ENCODE measurements around the gene CFAP91.

The CFAP91 gene

GRCh38 chr3:119717520-119717919, 14.7 kb downstream of the CFAP91 start:
- Histone ChIP-seq H3K4me3 (ENCODE audit: low read depth, low read length) (no peak overlapping the region), H3K27me3 (ENCODE audit: control insufficient read depth, insufficient read depth, low read length) (no peaks in the 10 kb centered on the region), H3K4me1 (no peaks in the 10 kb centered on the region), H3K9me3 (ENCODE audit: control insufficient read depth, low read length) (no peaks in the 10 kb centered on the region), H3K9ac (no peak overlapping the region), H3K79me2 (no peaks in the 10 kb centered on the region), H3K27ac (no peak overlapping the region), H3K4me2 (ENCODE audit: low read length) (no peak overlapping the region), H3K36me3 (ENCODE audit: control insufficient read depth, insufficient read depth, low read length) (no peaks in the 10 kb centered on the region), H2AFZ (no peak overlapping the region)
- TF ChIP-seq CTCF (IDR thresholded peaks at IDR 0.05) = no peak

- no peaks in the 10 kb centered on the region for H3K79me2 ChIP-seq
- H3K4me3 ChIP-seq (ENCODE audit: low read depth, low read length) = no peak overlapping the region
- no peaks in the 10 kb centered on the region for H3K36me3 ChIP-seq (ENCODE audit: control insufficient read depth, insufficient read depth, low read length)
- H3K4me2 ChIP-seq (ENCODE audit: low read length) = no peak overlapping the region
- TF ChIP-seq CTCF (IDR thresholded peaks at IDR 0.05) = no peak
- H3K9me3 ChIP-seq (ENCODE audit: control insufficient read depth, low read length) = no peaks in the 10 kb centered on the region
- no peak overlapping the region for H2AFZ ChIP-seq
- H3K27me3 ChIP-seq (ENCODE audit: control insufficient read depth, insufficient read depth, low read length) = no peaks in the 10 kb centered on the region
- H3K9ac ChIP-seq = no peak overlapping the region
- H3K4me1 ChIP-seq = no peaks in the 10 kb centered on the region
- H3K27ac ChIP-seq = no peak overlapping the region
These were observed 20.2 kb downstream of the CFAP91 start for GRCh38 chr3:119723022-119723421.

- Histone ChIP-seq H3K9me3 (ENCODE audit: control insufficient read depth, low read length) (no peaks in the 10 kb centered on the region), H2AFZ (no peak overlapping the region), H3K9ac (no peak overlapping the region), H3K36me3 (ENCODE audit: control insufficient read depth, insufficient read depth, low read length) (no peaks in the 10 kb centered on the region), H3K27ac (no peak overlapping the region), H3K4me2 (ENCODE audit: low read length) (no peak overlapping the region), H3K27me3 (ENCODE audit: control insufficient read depth, insufficient read depth, low read length) (no peaks in the 10 kb centered on the region), H3K4me1 (no peaks in the 10 kb centered on the region), H3K4me3 (ENCODE audit: low read depth, low read length) (no peak overlapping the region), H3K79me2 (no peaks in the 10 kb centered on the region)
- TF ChIP-seq CTCF (IDR thresholded peaks at IDR 0.05) = no peak
These were observed 24.1 kb downstream of the CFAP91 start for GRCh38 chr3:119726909-119727308.

GRCh38 chr3:119729996-119730395, 27.2 kb downstream of the CFAP91 start:
- Histone ChIP-seq H3K4me2 (ENCODE audit: low read length) (no peak overlapping the region), H3K27me3 (ENCODE audit: control insufficient read depth, insufficient read depth, low read length) (no peaks in the 10 kb centered on the region), H3K4me3 (ENCODE audit: low read depth, low read length) (no peak overlapping the region), H3K9ac (no peak overlapping the region), H3K4me1 (no peaks in the 10 kb centered on the region), H3K79me2 (no peaks in the 10 kb centered on the region), H3K9me3 (ENCODE audit: control insufficient read depth, low read length) (no peaks in the 10 kb centered on the region), H2AFZ (no peak overlapping the region), H3K36me3 (ENCODE audit: control insufficient read depth, insufficient read depth, low read length) (no peaks in the 10 kb centered on the region), H3K27ac (no peak overlapping the region)
- TF ChIP-seq CTCF (IDR thresholded peaks at IDR 0.05) = no peak

GRCh38 chr3:119731560-119732343, 28.9 kb downstream of the CFAP91 start:
- H3K9me3 ChIP-seq (ENCODE audit: control insufficient read depth, low read length) = no peaks in the 10 kb centered on the region
- no peak overlapping the region for H3K27ac ChIP-seq
- no peaks in the 10 kb centered on the region for H3K36me3 ChIP-seq (ENCODE audit: control insufficient read depth, insufficient read depth, low read length)
- H3K4me3 ChIP-seq (ENCODE audit: low read depth, low read length) = no peak overlapping the region
- no peak overlapping the region for H3K9ac ChIP-seq
- H3K4me2 ChIP-seq (ENCODE audit: low read length) = no peak overlapping the region
- no peaks in the 10 kb centered on the region for H3K4me1 ChIP-seq
- H3K27me3 ChIP-seq (ENCODE audit: control insufficient read depth, insufficient read depth, low read length) = no peaks in the 10 kb centered on the region
- H2AFZ ChIP-seq = no peak overlapping the region
- no peaks in the 10 kb centered on the region for H3K79me2 ChIP-seq
- TF ChIP-seq CTCF (IDR thresholded peaks at IDR 0.05) = no peak

All from parathyroid adenoma (tissue), 2 donors.